ENCODE results near the gene NT5DC4. TPM values are rescaled to one million over a fixed set of nuclear protein-coding genes. Genes with fewer than 3 reads are reported as not detected.

Gene NT5DC4
- total RNA-seq, 1 donor from 2014 or later: not detected

DNA sequence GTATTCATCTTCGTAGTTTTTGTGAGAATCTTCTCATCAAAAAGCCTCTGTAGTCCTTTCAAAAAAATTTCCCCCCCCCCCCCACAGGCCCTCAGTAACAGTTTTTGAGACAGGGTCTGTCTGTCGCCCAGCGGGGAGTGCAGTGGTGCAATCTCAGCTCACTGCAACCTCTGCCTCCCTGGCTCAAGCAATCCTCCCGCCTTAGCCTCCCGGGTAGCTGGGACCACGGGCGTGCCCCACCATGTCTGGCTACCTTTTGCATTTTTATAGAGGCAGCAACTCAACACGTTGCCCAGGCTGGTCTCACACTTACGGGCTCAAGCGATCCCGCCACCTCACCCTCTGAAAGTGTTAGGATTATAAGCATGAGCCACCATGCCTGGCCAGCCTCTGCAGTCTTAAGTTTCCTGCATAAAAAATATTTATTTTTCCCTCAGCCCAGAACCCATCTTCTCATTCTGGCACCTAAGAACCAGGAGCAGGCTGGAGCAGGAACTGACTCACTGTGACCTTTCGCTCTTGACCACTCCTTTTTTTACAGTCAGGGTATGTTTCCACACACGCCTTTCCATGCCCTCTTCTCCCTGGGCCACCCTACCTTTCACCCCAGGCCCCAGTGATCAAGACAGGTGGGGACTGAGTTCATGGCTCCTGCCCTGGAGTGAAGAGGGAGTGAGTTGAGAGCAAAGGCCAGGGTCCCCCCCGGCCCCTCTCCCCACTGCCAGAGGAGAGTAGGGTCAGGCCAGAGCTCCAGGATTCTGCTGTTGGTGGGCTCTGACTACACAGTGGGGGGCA is 32.5 kb upstream of the NT5DC4 start:
- H3K27ac ChIP-seq: no peak overlapping the region
- H4K20me1 ChIP-seq (ENCODE audit: low read depth): no peaks in the 10 kb centered on the region
- Mint-ChIP-seq H3K27me3 (ENCODE audit: insufficient read depth, low read depth) (peaks cover 2% of the 10 kb centered on the region), H3K36me3 (no peaks in the 10 kb centered on the region), H3K9me3 (no peaks in the 10 kb centered on the region), H3K4me3 (no peak overlapping the region), H3K4me1 (peaks cover 18% of the 10 kb centered on the region), H3K27ac (no peak overlapping the region)
- H3K27me3 ChIP-seq: no peaks in the 10 kb centered on the region
- no peaks in the 10 kb centered on the region for H3K9me3 ChIP-seq (ENCODE audit: low read depth)
- H3K4me3 ChIP-seq: no peak overlapping the region
- H2AFZ ChIP-seq (replicated peaks): no peak overlapping the region
- TF ChIP-seq EZH2phosphoT487 (IDR thresholded peaks at IDR 0.05) (no peak), CTCF (IDR thresholded peaks at IDR 0.05) (no peak), EZH2 (IDR thresholded peaks at IDR 0.05) (no peak)
- no peak overlapping the region for H3K4me2 ChIP-seq
- no peaks in the 10 kb centered on the region for H3K79me2 ChIP-seq (ENCODE audit: low read depth)
- H3K9ac ChIP-seq: no peak overlapping the region
- H3K4me1 ChIP-seq: no peaks in the 10 kb centered on the region
- H3K36me3 ChIP-seq: no peaks in the 10 kb centered on the region
- no peaks in the 10 kb centered on the region for H3F3A ChIP-seq (ENCODE audit: low read depth)
- no peak for DNase-seq (ENCODE audit: low spot score)

DNA sequence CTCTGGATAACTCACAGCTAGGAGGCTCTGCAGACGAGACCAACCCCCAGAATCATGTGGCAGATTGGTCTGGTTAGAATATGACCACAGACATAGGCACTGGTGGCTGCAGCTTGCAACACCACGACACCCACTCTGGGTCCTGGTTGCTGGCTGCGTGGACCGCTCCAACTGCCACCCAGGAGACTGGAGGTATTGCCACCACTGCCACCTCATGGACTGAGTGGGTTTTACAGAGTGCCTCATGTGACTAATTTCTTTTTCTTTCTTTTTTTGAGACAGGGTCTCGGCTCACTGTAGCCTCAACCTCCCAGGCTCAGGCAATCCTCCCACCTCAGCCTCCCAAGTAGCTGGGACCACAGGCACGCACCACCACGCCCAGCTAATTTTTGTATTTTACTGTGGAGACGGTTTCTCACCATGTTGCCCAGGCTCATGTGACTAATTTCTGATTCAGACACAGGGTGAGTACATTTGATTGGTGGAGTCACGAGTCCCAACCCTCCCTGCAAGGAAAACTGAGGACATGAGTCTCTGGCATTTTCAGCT is 29.9 kb upstream of the NT5DC4 start:
- H3K27ac Mint-ChIP-seq: no peak overlapping the region
- no peaks in the 10 kb centered on the region for H3K27me3 Mint-ChIP-seq (ENCODE audit: insufficient read depth, low read depth)
- H3K36me3 Mint-ChIP-seq: no peaks in the 10 kb centered on the region
- no peaks in the 10 kb centered on the region for H3K4me1 ChIP-seq
- H3K9me3 ChIP-seq (ENCODE audit: low read depth): no peaks in the 10 kb centered on the region
- no peaks in the 10 kb centered on the region for H3F3A ChIP-seq (ENCODE audit: low read depth)
- H3K79me2 ChIP-seq (ENCODE audit: low read depth): no peaks in the 10 kb centered on the region
- H3K27me3 ChIP-seq: no peaks in the 10 kb centered on the region
- peaks cover 14% of the 10 kb centered on the region for H3K4me1 Mint-ChIP-seq
- no peak overlapping the region for H3K27ac ChIP-seq
- no peak overlapping the region for H3K4me3 ChIP-seq
- no peak overlapping the region for H3K9ac ChIP-seq
- no peak overlapping the region for H2AFZ ChIP-seq (replicated peaks)
- peak; percentile 52 for TF ChIP-seq CTCF (IDR thresholded peaks at IDR 0.05)
- TF ChIP-seq EZH2phosphoT487 (IDR thresholded peaks at IDR 0.05): no peak
- no peak overlapping the region for H3K4me2 ChIP-seq
- no peaks in the 10 kb centered on the region for H3K36me3 ChIP-seq
- no peak overlapping the region for H3K4me3 Mint-ChIP-seq
- H4K20me1 ChIP-seq (ENCODE audit: low read depth): no peaks in the 10 kb centered on the region
- peak; percentile 46 for DNase-seq (ENCODE audit: low spot score)
- H3K9me3 Mint-ChIP-seq: no peaks in the 10 kb centered on the region

DNA sequence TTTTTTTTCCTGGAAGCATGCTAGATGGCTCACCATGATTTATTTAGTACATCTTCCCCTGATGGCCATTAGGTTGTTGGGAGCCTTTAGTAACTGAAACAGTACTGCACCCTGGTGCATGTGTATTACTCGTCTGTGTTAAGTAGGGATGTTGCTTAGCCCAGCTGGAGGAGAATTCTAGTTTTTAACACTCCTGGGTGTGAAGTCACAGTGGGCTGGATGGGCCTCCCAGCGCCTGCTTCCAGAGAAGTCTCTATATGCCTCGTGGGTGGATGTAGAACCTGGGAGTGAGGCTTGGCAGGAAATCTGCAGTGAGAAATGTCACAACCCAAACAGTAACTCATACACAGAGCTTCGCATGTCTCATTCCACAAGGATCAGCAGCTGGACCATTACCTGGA is 28.9 kb upstream of the NT5DC4 start:
- no peak overlapping the region for H3K9ac ChIP-seq
- no peaks in the 10 kb centered on the region for H3K9me3 Mint-ChIP-seq

GRCh38 chr2:112692495-112692911 is 28.3 kb upstream of the NT5DC4 start:
- Histone ChIP-seq H4K20me1 (ENCODE audit: low read depth) (no peaks in the 10 kb centered on the region), H3K9ac (no peak overlapping the region), H3K4me3 (no peak overlapping the region), H3K27ac (no peak overlapping the region), H3K79me2 (ENCODE audit: low read depth) (no peaks in the 10 kb centered on the region), H3K4me1 (no peaks in the 10 kb centered on the region), H3K27me3 (no peaks in the 10 kb centered on the region), H3K9me3 (ENCODE audit: low read depth) (no peaks in the 10 kb centered on the region), H3F3A (ENCODE audit: low read depth) (no peaks in the 10 kb centered on the region), H3K4me2 (no peak overlapping the region), H3K36me3 (no peaks in the 10 kb centered on the region), H2AFZ (replicated peaks) (no peak overlapping the region)
- H3K27me3 Mint-ChIP-seq (ENCODE audit: insufficient read depth, low read depth): no peaks in the 10 kb centered on the region
- DNase-seq (ENCODE audit: low spot score): no peak
- TF ChIP-seq EZH2 (IDR thresholded peaks at IDR 0.05): no peak
- TF ChIP-seq CTCF (IDR thresholded peaks at IDR 0.05): no peak
- TF ChIP-seq EZH2phosphoT487 (IDR thresholded peaks at IDR 0.05): no peak
- no peaks in the 10 kb centered on the region for H3K36me3 Mint-ChIP-seq
- no peak overlapping the region for H3K4me3 Mint-ChIP-seq
- H3K27ac Mint-ChIP-seq: no peak overlapping the region
- peaks cover 14% of the 10 kb centered on the region for H3K4me1 Mint-ChIP-seq
- H3K9me3 Mint-ChIP-seq: no peaks in the 10 kb centered on the region

More for the DNA sequence above, 28.9 kb upstream of the NT5DC4 start:
- no peak overlapping the region for H3K27ac Mint-ChIP-seq
- Histone ChIP-seq H3K79me2 (ENCODE audit: low read depth) (no peaks in the 10 kb centered on the region), H4K20me1 (ENCODE audit: low read depth) (no peaks in the 10 kb centered on the region), H3F3A (ENCODE audit: low read depth) (no peaks in the 10 kb centered on the region), H3K9me3 (ENCODE audit: low read depth) (no peaks in the 10 kb centered on the region), H3K36me3 (no peaks in the 10 kb centered on the region), H2AFZ (replicated peaks) (no peak overlapping the region), H3K4me3 (no peak overlapping the region), H3K27ac (no peak overlapping the region), H3K27me3 (no peaks in the 10 kb centered on the region), H3K4me2 (no peak overlapping the region), H3K4me1 (no peaks in the 10 kb centered on the region)
- H3K4me1 Mint-ChIP-seq: peaks cover 14% of the 10 kb centered on the region
- no peak for TF ChIP-seq EZH2phosphoT487 (IDR thresholded peaks at IDR 0.05)
- TF ChIP-seq EZH2 (IDR thresholded peaks at IDR 0.05): no peak
- H3K27me3 Mint-ChIP-seq (ENCODE audit: insufficient read depth, low read depth): no peaks in the 10 kb centered on the region
- no peak for DNase-seq (ENCODE audit: low spot score)
- H3K4me3 Mint-ChIP-seq: no peak overlapping the region
- no peaks in the 10 kb centered on the region for H3K36me3 Mint-ChIP-seq

Data from neural progenitor cell (in vitro differentiated cells).